ENCODE results near the gene TNRC6C. TPM values are rescaled to one million over a fixed set of nuclear protein-coding genes. Genes with fewer than 3 reads are reported as not detected.

TNRC6C gene
- total RNA-seq, 1 donor from 2014 or later = 28.7 TPM

DNA sequence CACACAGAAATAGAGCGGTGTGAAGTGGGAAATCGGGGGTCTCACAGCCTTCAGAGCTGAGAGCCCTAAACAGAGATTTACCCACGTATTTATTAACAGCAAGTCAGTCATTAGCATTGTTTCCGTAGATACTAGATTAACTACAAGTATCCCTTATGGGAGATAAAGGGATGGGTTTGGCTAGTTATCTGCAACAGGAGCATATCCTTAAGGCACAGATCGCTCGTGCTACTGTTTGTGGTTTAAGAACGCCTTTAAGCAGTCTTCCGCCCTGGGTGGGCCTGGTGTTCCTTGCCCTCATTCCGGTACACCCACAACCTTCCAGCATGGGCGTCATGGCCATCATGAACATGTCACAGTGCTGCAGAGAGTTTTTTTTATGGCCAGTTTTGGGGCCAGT, 143.0 kb downstream of the TNRC6C start:
- H3K4me3 Mint-ChIP-seq (ENCODE audit: unreplicated experiment) = no peak overlapping the region
- peaks cover 5% of the 10 kb centered on the region for H3K9me3 Mint-ChIP-seq (ENCODE audit: unreplicated experiment)
- H3K36me3 Mint-ChIP-seq (ENCODE audit: unreplicated experiment) = peaks cover 48% of the 10 kb centered on the region
- H3K4me1 Mint-ChIP-seq (ENCODE audit: unreplicated experiment) = no peaks in the 10 kb centered on the region
- no peaks in the 10 kb centered on the region for H3K27me3 Mint-ChIP-seq (ENCODE audit: unreplicated experiment)
- no peak overlapping the region for H3K27ac Mint-ChIP-seq (ENCODE audit: unreplicated experiment)
- TF ChIP-seq, protein P1, sequence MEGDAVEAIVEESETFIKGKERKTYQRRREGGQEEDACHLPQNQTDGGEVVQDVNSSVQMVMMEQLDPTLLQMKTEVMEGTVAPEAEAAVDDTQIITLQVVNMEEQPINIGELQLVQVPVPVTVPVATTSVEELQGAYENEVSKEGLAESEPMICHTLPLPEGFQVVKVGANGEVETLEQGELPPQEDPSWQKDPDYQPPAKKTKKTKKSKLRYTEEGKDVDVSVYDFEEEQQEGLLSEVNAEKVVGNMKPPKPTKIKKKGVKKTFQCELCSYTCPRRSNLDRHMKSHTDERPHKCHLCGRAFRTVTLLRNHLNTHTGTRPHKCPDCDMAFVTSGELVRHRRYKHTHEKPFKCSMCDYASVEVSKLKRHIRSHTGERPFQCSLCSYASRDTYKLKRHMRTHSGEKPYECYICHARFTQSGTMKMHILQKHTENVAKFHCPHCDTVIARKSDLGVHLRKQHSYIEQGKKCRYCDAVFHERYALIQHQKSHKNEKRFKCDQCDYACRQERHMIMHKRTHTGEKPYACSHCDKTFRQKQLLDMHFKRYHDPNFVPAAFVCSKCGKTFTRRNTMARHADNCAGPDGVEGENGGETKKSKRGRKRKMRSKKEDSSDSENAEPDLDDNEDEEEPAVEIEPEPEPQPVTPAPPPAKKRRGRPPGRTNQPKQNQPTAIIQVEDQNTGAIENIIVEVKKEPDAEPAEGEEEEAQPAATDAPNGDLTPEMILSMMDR (IDR thresholded peaks at IDR 0.05) = no peak
- DNase-seq (ENCODE audit: extremely low spot score, unreplicated experiment) = no peak

DNA sequence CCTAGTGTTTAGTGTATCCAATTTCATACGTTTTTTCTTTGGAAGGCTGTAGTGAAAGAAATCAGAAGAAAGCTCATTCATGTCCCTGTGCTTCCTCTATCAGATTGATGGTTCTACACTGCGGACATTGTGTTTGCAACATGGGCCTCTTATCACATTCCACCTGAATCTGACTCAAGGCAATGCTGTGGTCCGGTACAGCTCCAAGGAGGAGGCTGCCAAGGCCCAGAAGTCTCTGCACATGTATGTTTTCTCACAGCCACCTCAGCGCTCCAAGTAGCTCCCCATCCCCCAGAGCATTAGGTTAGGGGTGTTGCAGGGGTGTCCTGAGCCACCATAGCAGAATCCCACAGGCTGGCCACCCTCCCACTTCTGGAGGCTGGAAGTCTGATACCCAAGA, 144.8 kb downstream of the TNRC6C start:
- no peak overlapping the region for H3K4me3 Mint-ChIP-seq (ENCODE audit: unreplicated experiment)
- no peaks in the 10 kb centered on the region for H3K4me1 Mint-ChIP-seq (ENCODE audit: unreplicated experiment)
- peaks cover 39% of the 10 kb centered on the region for H3K36me3 Mint-ChIP-seq (ENCODE audit: unreplicated experiment)
- H3K27me3 Mint-ChIP-seq (ENCODE audit: unreplicated experiment) = no peaks in the 10 kb centered on the region
- H3K27ac Mint-ChIP-seq (ENCODE audit: unreplicated experiment) = no peak overlapping the region
- no peak for DNase-seq (ENCODE audit: extremely low spot score, unreplicated experiment)
- peaks cover 5% of the 10 kb centered on the region for H3K9me3 Mint-ChIP-seq (ENCODE audit: unreplicated experiment)
- TF ChIP-seq, protein P1 (IDR thresholded peaks at IDR 0.05) = no peak

DNA sequence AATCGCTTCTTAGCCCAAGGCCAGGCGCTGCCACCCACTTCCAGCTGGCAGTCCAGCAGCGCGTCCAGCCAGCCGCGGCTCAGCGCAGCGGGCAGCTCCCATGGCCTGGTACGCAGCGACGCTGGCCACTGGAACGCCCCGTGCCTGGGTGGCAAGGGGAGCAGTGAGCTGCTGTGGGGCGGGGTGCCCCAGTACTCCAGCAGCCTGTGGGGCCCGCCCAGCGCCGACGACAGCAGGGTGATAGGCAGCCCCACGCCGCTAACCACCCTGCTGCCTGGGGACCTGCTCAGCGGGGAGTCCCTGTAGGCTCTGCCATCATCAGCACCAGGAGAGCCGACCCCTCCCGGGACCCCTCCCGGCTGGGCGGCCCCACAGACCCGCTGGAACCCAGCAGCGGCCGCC, 146.0 kb downstream of the TNRC6C start:
- TF ChIP-seq, protein P1 (IDR thresholded peaks at IDR 0.05) = no peak
- Mint-ChIP-seq H3K9me3 (ENCODE audit: unreplicated experiment) (peaks cover 5% of the 10 kb centered on the region), H3K27ac (ENCODE audit: unreplicated experiment) (no peak overlapping the region), H3K36me3 (ENCODE audit: unreplicated experiment) (peaks cover 27% of the 10 kb centered on the region), H3K4me3 (ENCODE audit: unreplicated experiment) (no peak overlapping the region), H3K4me1 (ENCODE audit: unreplicated experiment) (no peaks in the 10 kb centered on the region), H3K27me3 (ENCODE audit: unreplicated experiment) (no peaks in the 10 kb centered on the region)
- DNase-seq (ENCODE audit: extremely low spot score, unreplicated experiment) = no peak

DNA sequence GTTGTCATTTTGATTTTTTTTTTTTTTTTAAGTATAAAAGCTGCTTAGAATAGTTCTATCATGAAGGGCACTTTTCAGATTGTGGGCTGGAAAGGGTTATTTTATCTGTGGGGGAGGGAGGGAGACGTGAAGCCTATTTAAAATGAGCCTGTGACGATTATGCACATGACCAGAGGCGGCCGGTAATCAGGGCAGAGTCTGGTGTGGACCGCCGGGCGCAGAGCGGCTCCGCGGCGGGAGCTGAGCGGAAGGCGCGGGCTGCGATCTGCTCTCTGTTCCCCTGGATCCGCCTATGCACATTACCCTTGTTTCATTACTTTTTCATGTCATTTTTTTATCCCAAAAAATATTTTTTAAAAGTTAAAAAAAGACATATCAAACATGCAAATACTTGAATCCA, 146.6 kb downstream of the TNRC6C start:
- no peak overlapping the region for H3K27ac Mint-ChIP-seq (ENCODE audit: unreplicated experiment)
- TF ChIP-seq, protein P1 (IDR thresholded peaks at IDR 0.05) = no peak
- DNase-seq (ENCODE audit: extremely low spot score, unreplicated experiment) = no peak
- H3K36me3 Mint-ChIP-seq (ENCODE audit: unreplicated experiment) = peaks cover 23% of the 10 kb centered on the region
- H3K4me3 Mint-ChIP-seq (ENCODE audit: unreplicated experiment) = no peak overlapping the region
- peaks cover 2% of the 10 kb centered on the region for H3K4me1 Mint-ChIP-seq (ENCODE audit: unreplicated experiment)
- peaks cover 5% of the 10 kb centered on the region for H3K9me3 Mint-ChIP-seq (ENCODE audit: unreplicated experiment)
- H3K27me3 Mint-ChIP-seq (ENCODE audit: unreplicated experiment) = no peaks in the 10 kb centered on the region

DNA sequence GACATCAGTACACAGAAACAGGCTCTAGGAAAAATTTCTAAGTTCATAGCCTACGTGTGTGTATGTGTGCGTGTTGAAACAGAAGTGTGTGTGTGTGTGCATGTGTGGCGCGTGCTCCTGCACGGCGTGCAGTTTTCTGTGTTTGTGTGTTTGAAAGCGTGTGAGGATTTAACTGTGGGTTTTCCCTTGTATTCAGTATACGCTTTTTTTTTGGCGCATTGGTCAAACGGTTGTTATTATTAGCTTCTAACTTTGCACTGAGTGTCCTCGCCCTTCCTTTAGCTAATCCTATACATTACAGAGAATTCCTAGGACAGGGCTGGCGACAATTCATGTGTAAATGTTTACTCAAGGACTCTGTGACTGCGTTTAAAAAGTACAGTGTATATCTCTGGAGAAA, 147.0 kb downstream of the TNRC6C start:
- H3K4me3 Mint-ChIP-seq (ENCODE audit: unreplicated experiment) = no peak overlapping the region
- peaks cover 5% of the 10 kb centered on the region for H3K9me3 Mint-ChIP-seq (ENCODE audit: unreplicated experiment)
- TF ChIP-seq, protein P1 (IDR thresholded peaks at IDR 0.05) = no peak
- H3K36me3 Mint-ChIP-seq (ENCODE audit: unreplicated experiment) = peaks cover 19% of the 10 kb centered on the region
- peaks cover 6% of the 10 kb centered on the region for H3K4me1 Mint-ChIP-seq (ENCODE audit: unreplicated experiment)
- H3K27ac Mint-ChIP-seq (ENCODE audit: unreplicated experiment) = no peak overlapping the region
- H3K27me3 Mint-ChIP-seq (ENCODE audit: unreplicated experiment) = no peaks in the 10 kb centered on the region
- no peak for DNase-seq (ENCODE audit: extremely low spot score, unreplicated experiment)
